Measurements from ENCODE around the gene ERBB3. TPM values are rescaled to one million over a fixed set of nuclear protein-coding genes. Genes with fewer than 3 reads are reported as not detected.

The ERBB3 gene
- total and polyA plus RNA-seq, 8 donors: 29.5 to 106 (median 50.3) TPM

DNA sequence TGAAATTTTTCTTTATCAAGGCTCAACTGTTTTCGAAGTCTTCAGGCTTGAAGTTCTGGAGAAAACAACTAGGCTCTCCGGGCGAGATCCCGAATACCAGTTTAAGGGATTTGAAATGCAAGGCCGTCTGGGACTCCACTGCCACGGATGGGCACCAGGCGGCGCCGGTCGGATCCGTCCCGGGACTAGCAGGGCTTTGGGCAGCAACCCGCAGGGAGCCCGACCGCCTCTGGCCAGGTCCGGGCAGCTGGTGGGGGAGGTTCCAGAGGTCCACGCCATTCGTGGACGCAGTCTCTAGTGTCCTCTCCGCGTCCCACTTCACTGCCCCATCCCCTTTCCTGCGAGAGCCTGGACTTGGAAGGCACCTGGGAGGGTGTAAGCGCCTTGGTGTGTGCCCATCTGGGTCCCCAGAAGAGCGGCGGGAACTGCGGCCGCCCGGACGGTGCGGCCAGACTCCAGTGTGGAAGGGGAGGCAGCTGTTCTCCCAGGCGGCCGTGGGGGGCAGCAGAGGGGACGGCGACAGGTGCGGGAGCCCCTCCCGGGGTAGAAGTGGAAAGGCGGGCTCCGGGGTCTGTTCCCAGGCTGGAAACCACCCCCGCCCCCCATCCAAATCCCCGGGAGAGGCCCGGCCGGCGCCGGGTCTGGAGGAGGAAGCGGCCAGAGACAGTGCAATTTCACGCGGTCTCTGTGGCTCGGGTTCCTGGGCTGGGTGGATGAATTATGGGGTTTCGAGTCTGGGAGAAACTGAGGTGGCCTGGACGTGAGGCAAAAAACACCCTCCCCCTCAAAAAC is 838 bp upstream of the ERBB3 start:
- Histone ChIP-seq H3K9me3 (no peaks in the 10 kb centered on the region), H3K4me1 (peaks cover 0 to 15% (median 14%) of the 10 kb centered on the region in 3 donors), H3K4me3 (peak overlapping the region; percentile 43 to 91 (median 76)), H3K27ac (peak overlapping the region; percentile 94 to 97 (median 96)), H3K36me3 (no peaks in the 10 kb centered on the region), H3K27me3 (no peaks in the 10 kb centered on the region)
- intact Hi-C loops (cut with DNase I): loop anchor here in 1 of 3 donors (5.0 kb wide), 1 partner anchor 38 kb away; the partner anchor contains the start of genes RPL41 and ZC3H10
- WGBS, 2 donors: 1 to 2% methylated on average over 47 to 50 of the region's 50 CpGs
- TF ChIP-seq, protein P1, sequence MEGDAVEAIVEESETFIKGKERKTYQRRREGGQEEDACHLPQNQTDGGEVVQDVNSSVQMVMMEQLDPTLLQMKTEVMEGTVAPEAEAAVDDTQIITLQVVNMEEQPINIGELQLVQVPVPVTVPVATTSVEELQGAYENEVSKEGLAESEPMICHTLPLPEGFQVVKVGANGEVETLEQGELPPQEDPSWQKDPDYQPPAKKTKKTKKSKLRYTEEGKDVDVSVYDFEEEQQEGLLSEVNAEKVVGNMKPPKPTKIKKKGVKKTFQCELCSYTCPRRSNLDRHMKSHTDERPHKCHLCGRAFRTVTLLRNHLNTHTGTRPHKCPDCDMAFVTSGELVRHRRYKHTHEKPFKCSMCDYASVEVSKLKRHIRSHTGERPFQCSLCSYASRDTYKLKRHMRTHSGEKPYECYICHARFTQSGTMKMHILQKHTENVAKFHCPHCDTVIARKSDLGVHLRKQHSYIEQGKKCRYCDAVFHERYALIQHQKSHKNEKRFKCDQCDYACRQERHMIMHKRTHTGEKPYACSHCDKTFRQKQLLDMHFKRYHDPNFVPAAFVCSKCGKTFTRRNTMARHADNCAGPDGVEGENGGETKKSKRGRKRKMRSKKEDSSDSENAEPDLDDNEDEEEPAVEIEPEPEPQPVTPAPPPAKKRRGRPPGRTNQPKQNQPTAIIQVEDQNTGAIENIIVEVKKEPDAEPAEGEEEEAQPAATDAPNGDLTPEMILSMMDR (IDR thresholded peaks at IDR 0.05): peak; percentile 57 to 73 (median 68)
- FAIRE-seq (no peak), ATAC-seq (peak; percentile 67 to 77 (median 72)), DNase-seq (peak; percentile 91 to 97 (median 94))

DNA sequence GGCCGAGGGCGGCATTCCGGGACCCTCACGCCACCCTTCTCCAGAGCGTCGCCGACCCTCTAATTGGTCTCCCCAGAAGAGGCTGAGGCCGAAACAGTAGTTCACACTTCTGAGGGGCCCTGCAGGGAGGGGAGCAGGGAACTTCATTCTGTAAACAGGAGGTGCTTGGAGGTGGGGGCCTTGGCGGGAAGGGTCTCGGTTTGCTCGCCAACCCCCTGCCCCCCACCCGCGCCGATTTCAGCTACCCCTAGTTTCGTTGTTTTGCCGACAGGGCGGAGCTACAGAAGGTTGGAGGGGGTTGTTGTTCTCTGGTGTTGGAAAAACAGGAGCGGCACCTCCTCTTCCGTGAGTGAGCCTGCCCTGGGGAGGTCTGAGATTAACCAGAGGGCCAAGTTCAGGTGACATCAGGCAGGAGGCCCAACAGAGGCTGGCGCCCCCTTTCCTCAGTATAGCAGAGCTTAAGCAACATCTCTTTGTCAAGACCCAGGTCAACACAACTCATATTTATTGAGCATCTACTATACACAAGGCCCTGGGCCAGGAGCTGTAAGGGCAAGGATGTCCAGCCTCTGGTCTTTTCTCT is 682 bp downstream of the ERBB3 start:
- intact Hi-C loops (cut with DNase I): no loop called here
- Histone ChIP-seq H3K27me3 (no peaks in the 10 kb centered on the region), H3K4me1 (peaks cover 9 to 15% (median 14%) of the 10 kb centered on the region in 3 donors), H3K9me3 (no peaks in the 10 kb centered on the region), H3K4me3 (peak overlapping the region; percentile 43 to 91 (median 76)), H3K27ac (peak overlapping the region; percentile 94 to 97 (median 96)), H3K36me3 (peaks cover 0 to 10% (median 0%) of the 10 kb centered on the region in 3 donors)
- ATAC-seq: peak; percentile 38 to 61 (median 53)
- TF ChIP-seq, protein P1 (IDR thresholded peaks at IDR 0.05): no peak
- FAIRE-seq: no peak
- DNase-seq: peak; percentile 55 to 81 (median 68)
- 4 to 6% methylated on average over 20 of the region's 20 CpGs for WGBS, 2 donors

DNA sequence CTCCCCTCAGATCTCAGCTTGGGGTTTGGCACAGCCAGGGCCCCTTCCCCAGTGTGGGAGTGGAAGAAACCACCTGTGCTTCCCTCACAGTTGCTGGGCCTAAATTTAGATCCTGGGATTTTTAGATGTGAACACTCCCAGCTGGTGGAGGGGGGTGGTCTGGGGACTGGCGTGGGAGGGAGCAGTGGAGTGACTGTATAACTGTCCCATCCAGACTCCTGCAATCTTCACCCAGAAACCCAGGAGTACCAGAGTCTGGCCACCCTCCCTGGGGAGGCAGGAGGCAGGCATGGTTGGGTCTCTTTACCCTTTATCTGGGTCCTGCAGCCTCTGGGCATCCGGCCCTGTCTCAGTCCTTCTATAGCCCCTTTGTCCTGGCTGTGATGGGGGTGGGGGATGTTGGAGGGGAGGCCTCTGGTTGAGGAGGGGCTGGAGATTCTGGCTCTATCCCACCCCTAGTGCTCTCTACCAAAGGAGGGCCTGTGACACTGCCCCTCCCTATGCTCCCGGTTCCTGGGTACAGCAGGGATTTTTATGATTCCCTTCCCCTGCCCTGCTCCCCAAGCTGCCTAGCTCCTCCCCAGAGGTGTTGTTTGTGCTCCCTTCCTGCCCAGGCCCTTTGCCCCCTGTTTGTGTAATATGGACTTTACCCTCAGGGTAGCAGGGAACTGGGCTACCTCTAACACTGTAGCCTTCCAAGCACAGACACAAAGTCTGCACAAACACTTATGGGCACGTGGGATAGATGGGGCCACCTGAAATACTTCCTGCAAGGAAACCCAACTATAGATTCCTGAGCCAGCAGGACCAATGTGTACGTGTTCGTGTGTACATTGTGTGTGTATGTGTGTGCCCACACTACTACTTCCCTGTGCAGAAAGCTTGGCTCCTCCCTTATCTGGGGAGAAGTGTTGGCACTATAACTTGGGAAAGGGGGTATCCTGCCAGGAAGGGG is 1.7 kb downstream of the ERBB3 start:
- peaks cover 11 to 22% (median 22%) of the 10 kb centered on the region in 3 donors for H3K4me1 ChIP-seq
- peak overlapping the region; percentile 94 to 97 (median 96) for H3K27ac ChIP-seq
- peak overlapping the region; percentile 43 to 91 (median 76) for H3K4me3 ChIP-seq
- DNase-seq: peak; percentile 60 to 79 (median 61)
- H3K36me3 ChIP-seq: peaks cover 0 to 10% (median 0%) of the 10 kb centered on the region in 3 donors
- no peak for FAIRE-seq
- 10 to 17% methylated on average over 6 of the region's 6 CpGs for WGBS, 2 donors
- no peaks in the 10 kb centered on the region for H3K27me3 ChIP-seq
- TF ChIP-seq, protein P1 (IDR thresholded peaks at IDR 0.05): no peak
- intact Hi-C loops (cut with DNase I): no loop called here
- ATAC-seq: peak; percentile 7 to 42 (median 37)
- no peaks in the 10 kb centered on the region for H3K9me3 ChIP-seq

DNA sequence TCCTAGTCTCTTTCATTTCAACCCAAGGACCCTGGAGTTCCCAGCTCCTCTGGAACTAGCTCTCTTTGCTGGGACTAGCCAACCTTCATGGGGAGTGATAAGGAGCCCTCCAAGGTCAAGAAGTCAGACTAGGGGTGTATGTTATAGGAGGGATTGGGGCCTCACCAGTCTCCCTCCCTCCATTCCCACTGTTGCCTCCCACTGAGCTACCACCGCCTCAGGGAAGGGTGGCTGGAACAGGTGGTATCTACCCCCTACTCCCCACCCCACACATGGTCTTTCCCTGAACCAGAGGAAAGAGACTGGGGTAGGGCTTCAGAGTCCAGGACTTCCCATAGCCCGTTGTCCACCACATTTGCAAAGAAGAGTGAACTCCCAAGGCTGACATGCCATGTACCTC is 2.4 kb downstream of the ERBB3 start:
- Histone ChIP-seq H3K27ac (peak overlapping the region; percentile 11 to 97 (median 60)), H3K4me1 (peaks cover 18 to 29% (median 28%) of the 10 kb centered on the region in 3 donors), H3K36me3 (peaks cover 0 to 10% (median 0%) of the 10 kb centered on the region in 3 donors), H3K9me3 (no peaks in the 10 kb centered on the region), H3K27me3 (no peaks in the 10 kb centered on the region), H3K4me3 (peak overlapping the region in 2 of 4 donors; percentile 86 to 91)
- intact Hi-C loops (cut with DNase I): no loop called here
- TF ChIP-seq, protein P1 (IDR thresholded peaks at IDR 0.05): no peak
- FAIRE-seq: no peak
- no peak for ATAC-seq
- DNase-seq: no peak
- 22 to 44% methylated on average over 2 of the region's 2 CpGs for WGBS, 2 donors
